Activated CD4-positive, alpha-beta T cell treated with anti-CD3 and anti-CD28 coated beads, Interleukin-2, amount 10 ng/mL, durations not matched to agents 24 days and 14 days (primary cell): ENCODE data around the gene STMN3. TPM values are rescaled to one million over a fixed set of nuclear protein-coding genes. Genes with fewer than 3 reads are reported as not detected.

Experiments
- DNase-seq: peaks from one replicate; pipeline ENCODE4 v3.0.0; 2022
- H3K27ac Mint-ChIP-seq: one replicate; pipeline ENCODE4 v1.8.0; 2022; ENCODE audit warnings: mild to moderate bottlenecking, mixed read lengths
- H3K27me3 Mint-ChIP-seq: one replicate; pipeline ENCODE4 v1.8.0; 2022; ENCODE audit warnings: mixed read lengths
- H3K36me3 Mint-ChIP-seq: one replicate; pipeline ENCODE4 v1.8.0; 2022; ENCODE audit warnings: low read depth, mild to moderate bottlenecking, mixed read lengths
- H3K4me1 Mint-ChIP-seq: one replicate; pipeline ENCODE4 v1.8.0; 2021; ENCODE audit warnings: mixed read lengths
- H3K4me3 Mint-ChIP-seq: one replicate; pipeline ENCODE4 v1.8.0; 2022; ENCODE audit warnings: mild to moderate bottlenecking, moderate library complexity, mixed read lengths
- H3K9me3 Mint-ChIP-seq: one replicate; pipeline ENCODE4 v1.8.0; 2021; ENCODE audit warnings: mixed read lengths
- intact Hi-C: fragments of 100-400 bp; cut with micrococcal nuclease; formaldehyde crosslinking; loops from one replicate; pipeline ENCODE4 v1.15.1; 2023
- total RNA-seq: library from RNA; stranded (reverse); gene quantifications from 2 replicates; pipeline ENCODE4 v1.2.3, GENCODE V29; 2022

Gene STMN3
- 9.7 and 10.7 TPM in 2 replicates for total RNA-seq

GRCh38 chr20:63653041-63653973, at the start of gene STMN3:
Gene STMN3, minus strand, starts transcription at chr20:63653424. Its CDS starts 79 bp downstream, at chr20:63653345.
- Mint-ChIP-seq H3K9me3 (no peaks in the 10 kb centered on the region), H3K4me1 (peaks cover 20% of the 10 kb centered on the region), H3K27me3 (peaks cover 8% of the 10 kb centered on the region), H3K36me3 (peaks cover 2% of the 10 kb centered on the region), H3K4me3 (peak within 1 kb of the TSS; percentile 84), H3K27ac (peak within 1 kb of the TSS; percentile 58)
- intact Hi-C loops: loop anchor here (1.0 kb wide), 2 partner anchors 8 to 26 kb away; partner anchors contain the start of gene GMEB2
- DNase-seq: peak; percentile 94

DNA sequence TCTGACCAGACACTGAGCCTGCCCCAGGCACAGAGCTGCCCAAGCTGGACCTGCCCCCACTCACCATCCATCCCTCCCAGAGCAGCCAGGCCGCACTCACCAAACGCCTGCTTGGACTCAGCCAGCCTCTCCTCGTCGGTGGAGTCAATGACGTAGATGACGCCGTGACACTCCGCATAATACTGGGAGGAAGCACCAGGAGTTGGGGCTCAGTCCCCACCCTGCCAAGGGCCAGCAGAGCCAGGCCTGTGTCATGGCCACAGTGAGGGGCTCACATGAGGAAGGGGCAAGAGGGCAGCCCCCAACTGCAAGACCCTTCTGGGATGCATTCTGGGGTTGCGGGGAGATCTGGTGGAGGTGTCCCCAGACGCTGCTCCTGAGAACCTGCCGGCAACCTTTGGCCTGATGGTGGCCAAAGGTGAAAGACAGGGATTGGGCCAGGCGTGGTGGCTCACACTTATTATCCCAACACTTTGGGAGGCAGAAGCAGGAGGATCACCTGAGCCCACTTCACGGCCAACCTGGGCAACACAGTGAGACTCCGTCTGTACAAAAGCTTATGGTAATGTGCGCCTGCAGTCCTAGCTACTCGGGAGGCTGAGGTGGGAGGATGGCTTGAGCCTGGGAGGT, 48.9 kb upstream of the STMN3 start:
- Mint-ChIP-seq H3K4me3 (no peak overlapping the region), H3K36me3 (peaks cover 26% of the 10 kb centered on the region), H3K27me3 (no peaks in the 10 kb centered on the region), H3K4me1 (peaks cover 19% of the 10 kb centered on the region), H3K27ac (no peak overlapping the region), H3K9me3 (no peaks in the 10 kb centered on the region)
- DNase-seq: no peak
- intact Hi-C loops: no loop called here

DNA sequence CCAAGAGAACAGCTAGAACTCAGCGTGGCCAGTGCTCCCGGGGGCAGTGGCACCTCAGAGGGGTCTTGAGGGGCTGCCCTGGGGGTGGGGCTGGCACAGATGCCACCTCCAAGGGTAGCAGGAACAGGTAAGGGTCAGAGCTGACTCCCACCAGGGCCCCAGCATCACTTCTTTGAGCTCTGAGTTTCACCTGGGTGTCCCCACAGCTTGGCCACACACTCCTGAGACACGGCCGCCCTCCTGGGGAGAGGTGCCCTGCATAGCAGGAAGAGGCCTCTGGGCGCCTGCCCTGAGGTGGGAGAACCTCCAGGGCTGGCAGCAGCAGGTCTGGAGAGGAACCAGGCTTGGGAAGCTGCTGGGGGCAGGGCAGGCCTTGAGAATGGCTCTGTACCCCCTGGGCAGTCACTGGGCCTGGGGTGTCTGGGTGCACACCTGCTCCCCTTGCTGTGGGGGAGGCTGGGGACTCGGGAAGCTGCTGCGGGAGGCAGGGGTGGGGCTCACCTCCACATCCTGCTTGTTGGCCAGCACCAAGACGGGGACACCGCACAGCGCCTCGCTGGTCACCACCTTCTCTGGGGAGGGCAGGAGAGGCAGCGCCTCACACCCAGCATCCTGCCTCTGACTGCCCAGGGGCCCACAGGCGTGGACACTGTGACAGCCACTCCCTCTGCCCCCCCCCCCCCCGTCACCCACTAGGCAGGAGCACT, 48.3 kb upstream of the STMN3 start:
- peaks cover 22% of the 10 kb centered on the region for H3K36me3 Mint-ChIP-seq
- H3K4me3 Mint-ChIP-seq: no peak overlapping the region
- no peaks in the 10 kb centered on the region for H3K9me3 Mint-ChIP-seq
- DNase-seq: no peak
- H3K27ac Mint-ChIP-seq: peak overlapping the region; percentile 34
- H3K27me3 Mint-ChIP-seq: no peaks in the 10 kb centered on the region
- intact Hi-C loops: no loop called here
- H3K4me1 Mint-ChIP-seq: peaks cover 15% of the 10 kb centered on the region

DNA sequence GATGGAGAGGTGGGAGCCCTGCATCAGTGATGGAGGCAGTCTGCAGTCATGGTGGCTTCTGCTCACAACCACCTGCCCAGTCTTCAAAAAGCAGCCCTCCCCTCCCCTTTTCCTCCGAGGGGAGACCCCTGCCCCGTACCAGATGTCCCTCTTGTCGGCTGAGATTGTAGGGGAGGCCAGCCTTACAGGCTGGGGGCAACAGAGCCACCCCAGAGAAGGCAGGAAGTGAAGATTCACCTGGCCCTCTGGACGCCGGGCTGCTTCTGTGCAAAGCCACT, 47.8 kb upstream of the STMN3 start:
- no peak overlapping the region for H3K4me3 Mint-ChIP-seq
- H3K27me3 Mint-ChIP-seq: no peaks in the 10 kb centered on the region
- peaks cover 23% of the 10 kb centered on the region for H3K36me3 Mint-ChIP-seq
- H3K4me1 Mint-ChIP-seq: peaks cover 13% of the 10 kb centered on the region
- no peak for DNase-seq
- no peaks in the 10 kb centered on the region for H3K9me3 Mint-ChIP-seq
- intact Hi-C loops: no loop called here
- peak overlapping the region; percentile 34 for H3K27ac Mint-ChIP-seq

GRCh38 chr20:63700199-63701050, 47.2 kb upstream of the STMN3 start:
- H3K36me3 Mint-ChIP-seq: peaks cover 17% of the 10 kb centered on the region
- H3K27me3 Mint-ChIP-seq: no peaks in the 10 kb centered on the region
- no peak for DNase-seq
- intact Hi-C loops: no loop called here
- peaks cover 11% of the 10 kb centered on the region for H3K4me1 Mint-ChIP-seq
- H3K27ac Mint-ChIP-seq: peak overlapping the region; percentile 41
- H3K4me3 Mint-ChIP-seq: no peak overlapping the region
- no peaks in the 10 kb centered on the region for H3K9me3 Mint-ChIP-seq

DNA sequence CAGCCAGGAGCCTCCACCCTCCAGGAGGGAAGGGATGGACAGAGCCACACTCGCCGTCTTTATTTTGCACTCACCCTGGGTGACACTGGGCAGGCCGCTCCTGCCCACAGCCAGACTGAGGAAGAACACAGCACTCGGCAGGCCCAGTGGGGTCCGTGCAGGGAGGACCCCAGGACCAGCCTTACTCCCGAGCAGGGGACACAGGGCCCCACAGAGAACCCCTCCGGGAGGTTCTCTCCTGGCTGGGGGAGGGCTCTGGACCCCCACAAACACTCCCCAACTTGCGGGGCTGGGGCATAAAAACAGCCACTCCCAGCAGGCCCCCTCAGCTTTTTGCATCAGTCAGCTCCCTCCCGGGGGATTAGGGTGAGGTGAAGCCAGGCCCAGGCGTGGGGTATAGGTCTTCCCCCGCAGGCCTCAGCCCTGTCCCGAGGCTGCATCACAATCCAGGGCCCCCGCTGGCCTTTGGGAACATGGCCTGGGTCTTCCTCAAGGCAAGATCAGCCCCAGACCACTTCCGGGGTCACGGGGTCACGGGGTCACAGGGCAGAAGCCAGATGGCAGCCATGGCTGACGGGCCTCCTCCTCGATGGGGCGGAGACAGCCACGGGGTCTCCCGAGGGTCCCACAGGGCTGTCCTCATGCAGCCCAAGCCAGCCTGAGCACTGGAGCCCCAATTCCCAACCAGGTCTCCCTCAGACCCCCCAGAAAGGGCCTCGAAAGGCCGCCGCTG, 46.4 kb upstream of the STMN3 start:
- Mint-ChIP-seq H3K9me3 (no peaks in the 10 kb centered on the region), H3K4me3 (peak overlapping the region; percentile 26)
- intact Hi-C loops: no loop called here

DNA sequence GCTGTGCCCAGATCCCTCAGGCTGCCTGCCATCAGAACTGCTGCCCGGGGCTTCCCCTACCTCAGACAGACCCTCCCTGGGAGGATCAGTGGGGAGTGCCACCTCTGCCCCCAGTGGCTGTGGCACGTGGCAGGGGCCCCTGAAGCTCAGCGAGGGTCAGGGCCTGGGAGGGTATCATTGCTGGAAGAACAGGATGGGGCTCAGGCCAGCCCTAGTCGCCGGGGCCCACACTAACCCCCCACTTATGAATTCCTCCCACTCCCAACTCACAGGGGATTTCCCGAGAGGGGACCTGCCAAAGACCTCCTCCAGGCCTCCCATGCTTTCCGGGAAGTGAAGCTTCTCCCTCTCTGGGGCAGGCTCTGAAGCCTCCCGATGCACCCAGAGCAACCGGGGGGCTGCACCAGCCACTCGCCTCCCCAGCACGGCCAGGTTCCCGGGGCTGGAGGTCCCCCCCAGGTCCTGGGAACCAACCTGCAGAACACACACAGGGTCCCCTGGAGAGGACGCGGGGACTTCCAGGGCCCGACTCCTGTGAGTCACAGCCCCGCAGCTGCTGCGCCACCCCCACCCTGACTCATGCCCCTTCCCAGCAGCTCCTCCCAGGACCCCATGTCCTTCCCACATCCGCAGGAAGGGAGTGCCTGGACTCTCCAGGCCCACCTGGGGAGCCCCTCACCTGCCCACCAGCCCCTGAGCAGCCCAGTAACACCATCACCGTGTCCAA, 45.7 kb upstream of the STMN3 start:
- DNase-seq: peak; percentile 71
- H3K27me3 Mint-ChIP-seq: no peaks in the 10 kb centered on the region

More for the DNA sequence above, 46.4 kb upstream of the STMN3 start:
- H3K4me1 Mint-ChIP-seq: peaks cover 9% of the 10 kb centered on the region
- no peak for DNase-seq
- H3K36me3 Mint-ChIP-seq: peaks cover 11% of the 10 kb centered on the region
- H3K27ac Mint-ChIP-seq: peak overlapping the region; percentile 84
- H3K27me3 Mint-ChIP-seq: no peaks in the 10 kb centered on the region

GRCh38 chr20:63697868-63698545, 44.8 kb upstream of the STMN3 start:
- H3K9me3 Mint-ChIP-seq: no peaks in the 10 kb centered on the region
- no peak overlapping the region for H3K4me3 Mint-ChIP-seq
- peaks cover 14% of the 10 kb centered on the region for H3K36me3 Mint-ChIP-seq
- DNase-seq: no peak
- H3K4me1 Mint-ChIP-seq: peaks cover 11% of the 10 kb centered on the region
- H3K27me3 Mint-ChIP-seq: no peaks in the 10 kb centered on the region
- intact Hi-C loops: no loop called here
- no peak overlapping the region for H3K27ac Mint-ChIP-seq

More for the DNA sequence above, 45.7 kb upstream of the STMN3 start:
- no peaks in the 10 kb centered on the region for H3K9me3 Mint-ChIP-seq
- intact Hi-C loops: no loop called here
- H3K4me3 Mint-ChIP-seq: peak overlapping the region; percentile 26
- peaks cover 9% of the 10 kb centered on the region for H3K4me1 Mint-ChIP-seq
- peak overlapping the region; percentile 84 for H3K27ac Mint-ChIP-seq
- H3K36me3 Mint-ChIP-seq: peaks cover 11% of the 10 kb centered on the region

DNA sequence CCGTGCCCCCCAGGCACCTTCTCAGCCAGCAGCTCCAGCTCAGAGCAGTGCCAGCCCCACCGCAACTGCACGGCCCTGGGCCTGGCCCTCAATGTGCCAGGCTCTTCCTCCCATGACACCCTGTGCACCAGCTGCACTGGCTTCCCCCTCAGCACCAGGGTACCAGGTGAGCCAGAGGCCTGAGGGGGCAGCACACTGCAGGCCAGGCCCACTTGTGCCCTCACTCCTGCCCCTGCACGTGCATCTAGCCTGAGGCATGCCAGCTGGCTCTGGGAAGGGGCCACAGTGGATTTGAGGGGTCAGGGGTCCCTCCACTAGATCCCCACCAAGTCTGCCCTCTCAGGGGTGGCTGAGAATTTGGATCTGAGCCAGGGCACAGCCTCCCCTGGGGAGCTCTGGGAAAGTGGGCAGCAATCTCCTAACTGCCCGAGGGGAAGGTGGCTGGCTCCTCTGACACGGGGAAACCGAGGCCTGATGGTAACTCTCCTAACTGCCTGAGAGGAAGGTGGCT, 44.2 kb upstream of the STMN3 start:
- Mint-ChIP-seq H3K36me3 (peaks cover 19% of the 10 kb centered on the region), H3K4me3 (no peak overlapping the region), H3K4me1 (peaks cover 11% of the 10 kb centered on the region), H3K9me3 (no peaks in the 10 kb centered on the region), H3K27ac (no peak overlapping the region), H3K27me3 (no peaks in the 10 kb centered on the region)
- intact Hi-C loops: no loop called here
- DNase-seq: no peak

DNA sequence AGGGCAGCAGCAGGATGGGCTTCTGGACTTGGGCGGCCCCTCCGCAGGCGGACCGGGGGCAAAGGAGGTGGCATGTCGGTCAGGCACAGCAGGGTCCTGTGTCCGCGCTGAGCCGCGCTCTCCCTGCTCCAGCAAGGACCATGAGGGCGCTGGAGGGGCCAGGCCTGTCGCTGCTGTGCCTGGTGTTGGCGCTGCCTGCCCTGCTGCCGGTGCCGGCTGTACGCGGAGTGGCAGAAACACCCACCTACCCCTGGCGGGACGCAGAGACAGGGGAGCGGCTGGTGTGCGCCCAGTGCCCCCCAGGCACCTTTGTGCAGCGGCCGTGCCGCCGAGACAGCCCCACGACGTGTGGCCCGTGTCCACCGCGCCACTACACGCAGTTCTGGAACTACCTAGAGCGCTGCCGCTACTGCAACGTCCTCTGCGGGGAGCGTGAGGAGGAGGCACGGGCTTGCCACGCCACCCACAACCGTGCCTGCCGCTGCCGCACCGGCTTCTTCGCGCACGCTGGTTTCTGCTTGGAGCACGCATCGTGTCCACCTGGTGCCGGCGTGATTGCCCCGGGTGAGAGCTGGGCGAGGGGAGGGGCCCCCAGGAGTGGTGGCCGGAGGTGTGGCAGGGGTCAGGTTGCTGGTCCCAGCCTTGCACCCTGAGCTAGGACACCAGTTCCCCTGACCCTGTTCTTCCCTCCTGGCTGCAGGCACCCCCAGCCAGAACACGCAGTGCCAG, 43.6 kb upstream of the STMN3 start, which contains the start of gene TNFRSF6B:
Gene TNFRSF6B, plus strand, starts transcription at position 25 of the 729 bp plus-strand sequence. Its CDS starts 116 bp downstream, at position 141.
- Mint-ChIP-seq H3K4me1 (peaks cover 11% of the 10 kb centered on the region), H3K27me3 (no peaks in the 10 kb centered on the region), H3K36me3 (peaks cover 20% of the 10 kb centered on the region), H3K9me3 (no peaks in the 10 kb centered on the region), H3K27ac (no peak within 1 kb of the TSS), H3K4me3 (no peak within 1 kb of the TSS)
- DNase-seq: no peak
- intact Hi-C loops: no loop called here

DNA sequence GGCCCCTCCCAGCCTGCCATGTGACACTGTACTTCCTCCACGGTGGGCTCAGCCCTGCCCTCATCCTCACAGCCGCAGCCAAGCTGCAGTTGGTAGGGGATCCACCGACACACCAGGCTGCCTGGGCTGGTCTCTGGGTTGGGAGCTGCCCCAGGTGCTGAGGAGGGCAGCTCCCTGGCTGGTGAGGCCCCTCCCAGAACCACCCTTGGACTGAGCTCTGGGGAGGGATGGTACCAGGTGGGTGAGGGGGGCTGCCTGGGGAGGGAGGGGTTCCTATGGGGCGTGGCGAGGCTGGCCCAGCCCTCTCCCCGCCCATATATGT, 43.0 kb upstream of the STMN3 start:
- H3K27me3 Mint-ChIP-seq: no peaks in the 10 kb centered on the region
- intact Hi-C loops: no loop called here
- no peaks in the 10 kb centered on the region for H3K9me3 Mint-ChIP-seq
- H3K36me3 Mint-ChIP-seq: peaks cover 24% of the 10 kb centered on the region
- H3K27ac Mint-ChIP-seq: no peak overlapping the region
- no peak for DNase-seq
- H3K4me1 Mint-ChIP-seq: peaks cover 11% of the 10 kb centered on the region
- no peak overlapping the region for H3K4me3 Mint-ChIP-seq
